ENCODE data around the gene CEP112.
A peak's percentile ranks its signal among the peaks of the same experiment; 100 is the strongest.

The CEP112 gene

DNA sequence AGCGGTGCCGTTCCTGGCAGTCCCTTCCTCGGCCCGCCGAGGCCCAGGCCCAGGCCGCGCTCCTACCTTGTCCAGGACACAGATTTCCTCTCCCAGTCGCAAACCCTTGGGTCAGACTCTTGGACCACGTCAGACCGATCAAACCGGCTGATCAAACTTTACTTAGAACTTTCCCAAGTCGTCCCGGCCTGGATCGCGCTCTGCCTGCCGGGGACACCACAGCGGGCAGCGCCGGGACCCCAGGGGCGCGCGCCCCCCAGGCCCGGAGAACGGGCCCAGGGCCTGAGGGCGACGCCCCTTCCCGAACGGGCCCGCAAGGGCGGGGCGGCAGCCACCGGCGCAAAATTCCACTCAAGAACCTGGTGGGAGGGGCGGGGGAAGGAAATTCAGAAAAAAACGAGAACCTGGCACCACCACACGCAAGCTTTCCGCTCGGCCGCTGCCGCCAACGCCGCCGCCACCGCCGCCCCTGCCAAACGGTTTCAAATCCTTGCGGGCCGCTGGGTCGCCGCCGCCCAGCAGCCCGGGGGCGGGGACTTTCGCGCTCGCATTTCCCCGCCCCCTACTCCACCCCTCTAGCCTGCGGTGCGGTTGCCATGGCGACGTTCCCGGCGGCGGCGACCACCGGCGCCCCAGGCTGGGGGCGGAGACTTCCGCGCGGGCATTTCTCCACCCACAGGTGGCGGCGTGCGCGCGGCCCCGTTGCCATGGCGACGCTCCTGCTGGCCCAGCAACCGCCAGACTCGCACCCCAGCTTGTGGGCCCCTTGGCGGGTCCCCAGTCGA, at the start of gene CEP112:
CEP112 (minus strand) TSS at position 541 of the 785 bp plus-strand sequence.
- peak; percentile 94 for DNase-seq

DNA sequence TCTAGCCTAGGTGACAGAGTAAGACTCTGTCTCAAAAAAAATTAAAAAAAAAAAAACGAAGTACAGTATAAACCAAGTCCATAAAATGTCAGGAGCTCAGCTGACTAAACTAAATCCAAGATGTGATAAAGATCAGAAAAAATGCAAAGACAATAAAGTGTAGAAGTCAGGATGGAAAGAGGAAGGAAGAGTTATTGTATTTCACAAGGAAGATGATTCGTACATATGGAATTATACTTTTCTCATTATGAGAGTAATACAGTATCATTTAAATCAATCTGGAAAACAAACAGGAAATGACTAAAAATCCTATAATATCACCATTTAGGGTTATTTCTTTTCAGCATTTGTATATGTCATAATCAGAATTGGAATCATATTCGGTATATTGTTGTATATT, 48.7 kb upstream of the CEP112 start:
- DNase-seq, result no peak

- DNase-seq, result no peak
Measured at GRCh38 chr17:66240013-66240412, 48.1 kb upstream of the CEP112 start.

- no peak for DNase-seq
Measured at GRCh38 chr17:66235377-66235994, 43.6 kb upstream of the CEP112 start.

- no peak for DNase-seq
Measured at GRCh38 chr17:66234611-66235010, 42.7 kb upstream of the CEP112 start.

- no peak for DNase-seq
Measured at GRCh38 chr17:66233023-66233753, 41.3 kb upstream of the CEP112 start.

DNA sequence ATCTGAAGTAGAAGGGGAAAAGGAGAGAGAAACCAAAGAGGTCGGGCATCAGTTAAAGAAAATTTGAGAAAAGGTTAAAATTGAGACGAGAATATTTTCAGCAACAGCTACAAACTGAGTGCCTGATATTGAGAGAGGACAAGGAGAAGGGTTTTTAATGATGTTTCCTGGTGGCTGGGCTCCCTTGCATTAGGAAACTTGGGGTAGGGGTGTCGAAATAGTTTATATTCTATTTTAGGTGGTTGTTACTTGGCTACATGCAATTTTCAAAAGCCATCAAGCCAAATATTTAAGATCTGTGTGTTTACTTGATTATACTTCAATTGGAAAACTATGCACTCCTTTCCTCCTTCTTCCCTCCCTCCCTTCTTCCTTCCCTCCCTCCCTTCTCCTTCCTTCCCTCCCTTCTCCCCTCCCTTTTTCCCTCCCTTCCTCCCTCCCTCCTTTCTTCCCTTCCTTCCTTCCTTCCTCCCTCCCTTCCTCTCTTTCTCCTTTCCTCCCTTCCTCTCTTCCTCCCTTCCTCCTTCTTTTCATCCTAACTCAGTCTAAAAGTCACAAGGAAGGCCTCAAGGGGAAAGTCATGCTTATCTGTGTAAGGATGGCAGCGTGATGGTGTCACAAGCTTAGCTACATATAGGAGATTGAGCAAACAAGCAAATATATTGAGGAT, 39.1 kb upstream of the CEP112 start:
- DNase-seq, result no peak

GRCh38 chr17:66229783-66230538, 38.0 kb upstream of the CEP112 start:
- DNase-seq, result no peak

DNA sequence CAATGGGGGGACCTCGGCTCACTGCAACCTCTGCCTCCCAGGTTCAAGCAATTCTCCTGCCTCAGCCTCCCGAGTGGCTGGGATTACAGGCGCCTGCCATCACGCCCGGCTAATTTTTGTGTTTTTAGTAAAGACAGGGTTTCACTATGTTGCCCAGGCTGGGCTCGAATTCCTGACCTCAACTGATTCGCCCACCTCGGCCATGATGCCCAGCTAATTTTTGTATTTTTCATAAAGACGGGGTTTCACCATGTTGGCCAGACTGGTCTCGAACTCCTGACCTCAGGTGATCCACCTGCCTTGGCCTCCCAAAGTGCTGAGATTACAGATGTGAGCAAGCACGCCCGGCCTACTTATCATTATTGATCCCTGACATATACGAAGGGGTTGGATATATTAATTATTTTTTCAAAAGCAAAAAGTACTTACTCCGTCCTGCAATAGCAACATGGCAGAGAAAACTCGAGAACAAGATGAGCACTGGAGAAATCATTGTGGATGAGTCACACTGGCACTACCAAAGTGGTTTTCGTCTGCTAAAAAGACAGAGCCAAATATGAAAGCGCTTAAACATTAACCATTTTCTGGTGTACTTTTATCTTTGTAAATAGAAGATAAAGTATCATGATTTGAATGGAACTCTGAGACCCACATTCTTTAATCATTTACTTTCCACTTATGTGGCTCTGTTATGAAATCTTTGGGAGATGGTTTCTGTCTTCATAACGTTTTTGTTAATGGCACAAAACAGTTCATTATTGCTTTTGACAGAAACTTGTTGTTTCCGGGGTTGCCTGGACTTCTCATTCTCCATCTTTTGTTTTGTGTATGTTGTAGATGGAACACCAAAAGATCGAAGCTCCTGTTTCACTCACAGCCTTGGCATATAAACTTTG, 37.2 kb upstream of the CEP112 start, which contains the start of gene APOH:
APOH (minus strand) TSS at position 529 of the 896 bp plus-strand sequence; CDS start at position 493, 36 bp downstream.
- DNase-seq, result no peak

DNA sequence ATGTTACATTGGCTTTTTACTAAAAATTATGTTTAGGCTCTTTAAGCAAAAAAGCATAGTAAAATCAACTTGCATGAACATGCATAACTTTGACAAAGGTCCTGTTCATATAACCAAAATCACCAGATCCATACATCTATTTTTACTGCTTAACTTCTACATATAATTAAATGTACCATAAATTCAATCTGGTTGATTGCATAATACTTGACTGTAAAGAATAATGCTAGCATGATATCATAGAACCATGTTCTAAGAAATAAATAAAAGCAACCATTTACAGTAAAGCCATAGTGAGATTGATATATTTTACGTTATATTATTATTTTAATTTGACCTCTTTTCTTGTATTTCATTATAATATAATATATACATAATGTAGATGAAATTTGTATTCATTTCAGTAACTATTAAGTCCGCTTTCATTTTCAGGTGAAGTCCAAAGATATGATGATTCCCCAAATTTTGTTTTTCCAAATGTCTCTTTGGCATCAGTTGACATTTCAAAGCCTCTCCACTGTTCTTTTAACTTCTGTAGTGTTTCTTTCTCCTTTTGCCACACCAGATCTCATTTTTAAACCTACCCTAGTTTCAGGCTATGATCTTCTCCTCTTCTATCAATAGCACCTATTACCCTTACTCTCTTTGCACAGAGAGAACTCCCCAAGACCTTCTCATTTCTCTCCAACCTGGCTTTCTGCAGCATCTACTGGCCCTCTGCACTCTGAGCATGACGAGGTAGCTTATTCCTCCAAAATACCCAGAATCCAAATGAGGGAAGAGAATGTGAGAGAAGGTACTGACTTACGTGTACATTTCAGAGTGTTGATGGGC, 35.5 kb upstream of the CEP112 start:
- DNase-seq, result no peak

DNA sequence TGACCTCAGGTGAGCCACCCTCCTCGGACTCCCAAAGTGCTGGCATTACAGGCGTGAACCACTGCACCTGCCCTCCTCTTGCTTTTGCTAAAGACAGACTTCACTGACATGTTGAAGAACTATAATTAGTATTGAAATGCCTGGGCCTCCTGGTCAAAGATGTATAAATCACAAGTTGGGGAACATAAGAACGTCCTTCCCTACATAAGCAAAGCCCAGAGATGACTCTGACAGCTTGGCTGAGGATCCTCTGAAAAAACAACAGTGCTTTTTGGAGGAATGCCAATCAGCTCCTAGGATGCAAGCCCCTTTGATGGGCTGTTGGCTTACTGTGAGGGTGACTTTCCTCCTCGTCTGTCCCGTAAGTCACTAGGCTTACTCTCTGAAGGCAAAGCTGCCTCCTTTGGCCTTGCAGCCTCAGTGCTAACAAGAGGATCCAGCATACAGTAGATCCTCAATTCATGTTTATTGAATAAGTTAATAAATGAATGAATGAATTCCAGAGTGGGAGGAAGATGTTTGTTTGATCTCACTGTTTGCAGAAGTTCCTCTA, 30.9 kb upstream of the CEP112 start:
- no peak for DNase-seq

DNA sequence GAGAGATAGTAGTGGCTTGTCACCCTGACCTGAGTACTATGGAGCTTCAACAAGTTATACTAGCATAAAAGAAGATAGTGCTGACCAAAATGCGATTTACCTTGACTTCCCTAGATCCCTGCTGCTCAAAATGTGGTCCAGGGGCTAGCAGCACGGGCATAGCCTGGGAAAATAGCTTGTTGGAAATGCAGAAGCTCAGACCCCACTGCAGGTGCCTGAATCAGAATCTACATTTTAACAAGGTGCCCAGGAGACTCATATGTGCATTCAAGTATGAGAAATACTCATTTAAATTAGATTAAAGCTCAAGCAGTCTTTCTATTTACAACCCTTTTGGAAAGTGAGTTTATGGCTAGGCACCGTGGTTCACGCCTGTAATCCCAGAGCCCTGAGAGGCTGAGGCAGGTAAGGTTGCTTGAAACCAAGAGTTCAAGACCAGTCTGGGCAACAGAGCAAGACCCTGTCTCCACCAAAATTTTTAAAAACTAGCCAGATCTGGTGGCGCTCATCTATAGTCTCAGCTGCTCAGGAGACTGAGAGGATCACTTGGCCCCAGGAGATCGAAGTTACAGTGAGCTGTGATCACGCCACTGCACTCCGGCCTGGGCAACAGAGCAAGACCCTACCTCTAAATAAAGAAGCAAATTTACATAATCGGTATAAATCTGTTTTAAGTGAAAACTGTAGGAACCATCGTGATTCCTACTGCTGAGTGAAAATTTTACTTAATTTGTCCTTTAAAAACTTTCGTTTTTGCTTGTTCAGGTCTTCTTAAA, 30.0 kb upstream of the CEP112 start:
- no peak for DNase-seq

DNA sequence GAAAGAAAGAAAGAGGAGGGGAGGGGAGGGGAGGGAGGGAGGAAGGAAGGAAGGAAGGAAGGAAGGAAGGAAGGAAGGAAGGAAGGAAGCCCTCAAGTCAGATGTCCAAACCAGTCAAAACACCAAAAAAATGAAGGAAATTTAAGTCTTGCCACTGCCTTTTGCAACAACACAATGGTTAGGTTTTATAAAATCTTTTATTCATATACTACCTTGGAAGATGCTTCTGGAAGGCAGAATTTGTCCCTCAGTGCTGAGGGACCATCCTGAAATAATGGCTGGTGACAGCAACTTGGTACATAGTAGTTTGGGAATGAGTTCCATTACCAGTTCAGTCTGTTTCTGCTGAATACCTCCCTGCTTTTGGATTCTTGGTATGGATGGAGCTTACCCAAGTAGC, 29.4 kb upstream of the CEP112 start:
- DNase-seq, result no peak

GRCh38 chr17:66220079-66220835, 28.3 kb upstream of the CEP112 start:
- DNase-seq, result no peak

DNA sequence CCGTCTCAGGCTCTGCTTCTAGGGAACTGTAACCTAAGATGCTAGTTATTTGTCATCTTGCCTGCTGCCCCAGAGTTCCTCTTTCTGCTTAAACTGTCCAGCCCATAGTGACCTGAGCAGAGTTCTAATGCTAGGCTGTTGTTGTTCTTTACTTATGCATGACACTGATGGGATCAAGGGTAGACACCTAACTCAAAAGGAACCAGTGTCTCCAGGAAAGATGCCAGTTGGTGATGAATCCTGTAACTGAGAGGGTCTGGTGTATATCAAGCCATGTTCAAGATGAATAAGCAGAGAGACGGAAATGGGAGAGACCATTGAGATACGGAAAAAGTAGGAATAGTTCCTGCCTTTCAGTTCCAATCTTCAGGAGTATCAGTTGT, 23.6 kb upstream of the CEP112 start:
- no peak for DNase-seq

GRCh38 chr17:66214884-66215528, 23.1 kb upstream of the CEP112 start:
- DNase-seq, result no peak

- DNase-seq, result no peak
Measured at GRCh38 chr17:66211047-66211810, 19.3 kb upstream of the CEP112 start.

Measured in activated CD4-positive, alpha-beta T cell treated with anti-CD3 and anti-CD28 coated beads, Interleukin-10, Interleukin-2, amounts not matched to agents 100 ng/mL and 50 ng/mL, durations not matched to agents 16 hours and 8 hours (primary cell).